HG03066 (cell line): ENCODE measurements around the gene RCBTB2.
"Not testable (repeated sequence)": the region's sequence is repeated elsewhere in the genome, so short reads cannot be mapped to it uniquely, and the experiment has no call there.

Experiments used
- ATAC-seq: cut with Tn5 transposase; IDR thresholded peaks from one replicate; pipeline ENCODE4 v1.9.1; 2021; ENCODE audit warnings: low read depth; ENCODE audit not compliant: unreplicated experiment

Gene RCBTB2

DNA sequence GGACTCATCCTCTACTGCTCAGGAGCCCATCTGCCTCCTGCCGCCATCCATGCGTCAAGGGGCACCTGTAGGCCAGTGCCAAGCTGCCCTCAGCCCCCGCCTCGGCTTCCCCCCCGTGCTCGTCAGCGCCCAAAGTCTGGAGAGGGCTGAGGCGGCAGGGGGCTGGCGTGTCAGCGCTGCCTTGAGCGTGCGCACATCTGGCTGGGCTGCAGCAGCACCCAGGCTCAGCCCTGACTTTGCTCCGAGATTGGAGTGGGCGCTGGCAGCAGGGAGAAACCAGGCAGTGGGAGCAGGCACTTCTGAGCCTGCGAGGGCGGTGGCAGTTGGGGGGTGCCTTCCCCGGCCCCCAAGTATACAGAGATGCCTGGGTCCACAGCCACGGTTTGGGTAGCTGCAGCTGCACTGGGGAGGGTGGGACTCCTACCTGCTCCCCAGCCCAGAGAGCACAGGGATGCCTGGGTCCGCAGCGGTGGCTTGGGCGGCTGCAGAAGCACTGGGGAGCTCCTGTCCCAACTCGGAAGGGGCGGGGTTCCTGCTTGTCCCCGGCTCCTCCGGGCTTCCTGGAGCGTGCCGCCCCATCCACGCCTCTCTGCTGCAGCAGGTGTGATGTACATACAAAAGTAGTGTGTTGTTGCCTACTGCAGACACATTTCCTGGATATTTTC is 75.2 kb downstream of the RCBTB2 start:
- ATAC-seq = no peak

GRCh38 chr13:48456546-48456945 is 76.3 kb downstream of the RCBTB2 start:
- ATAC-seq = no peak

GRCh38 chr13:48451196-48451595 is 81.7 kb downstream of the RCBTB2 start:
- ATAC-seq = not testable (repeated sequence)

DNA sequence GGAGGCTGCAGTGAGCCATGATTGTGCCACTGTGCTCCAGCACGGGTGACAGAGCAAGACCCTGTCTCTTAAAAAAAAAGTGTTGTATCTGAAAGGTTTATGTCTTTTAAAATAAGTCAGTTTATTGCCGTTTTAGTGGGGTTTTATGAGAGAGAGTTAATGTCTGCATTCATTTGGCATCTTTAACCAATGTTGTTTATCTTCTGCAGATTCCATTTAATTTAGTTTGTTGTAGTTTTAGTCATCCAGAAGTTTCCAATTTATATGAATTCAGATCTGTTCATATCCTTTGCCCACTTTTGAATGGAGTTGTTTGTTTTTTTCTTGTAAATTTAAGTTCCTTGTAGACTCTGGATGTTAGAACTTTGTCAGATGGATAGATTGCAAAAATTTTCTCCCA is 83.2 kb downstream of the RCBTB2 start:
- ATAC-seq = no peak

DNA sequence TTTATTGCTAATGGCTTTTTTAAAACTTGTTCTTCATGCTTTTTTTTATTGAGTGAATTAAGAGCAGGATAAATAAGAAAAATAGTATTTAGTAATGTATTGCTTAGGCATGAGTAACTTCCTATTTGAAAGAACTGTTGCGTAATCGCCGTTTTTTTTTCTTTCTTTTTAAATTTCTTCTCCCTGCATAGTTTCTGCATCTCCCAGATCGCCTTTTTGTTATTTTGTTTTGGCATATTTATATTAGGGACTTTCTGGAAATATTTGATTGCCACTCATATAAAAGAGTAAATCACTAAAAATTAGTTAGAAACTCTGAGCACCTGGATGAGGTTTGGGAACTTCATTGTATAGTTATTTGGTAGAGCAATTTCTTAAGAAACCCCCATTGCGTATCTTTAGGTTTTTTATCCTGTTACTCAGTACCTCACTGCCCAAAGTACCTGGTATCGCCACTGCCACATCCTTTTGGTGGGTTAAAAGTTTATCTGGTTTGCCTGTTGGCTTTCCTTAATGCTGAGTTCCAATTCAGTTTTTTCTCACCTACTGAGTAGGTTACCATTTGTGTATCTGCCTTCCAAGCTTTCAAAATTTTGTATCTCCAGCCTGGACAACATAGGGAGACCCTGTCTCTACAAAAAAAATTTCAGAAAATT is 83.8 kb downstream of the RCBTB2 start:
- ATAC-seq = no peak

DNA sequence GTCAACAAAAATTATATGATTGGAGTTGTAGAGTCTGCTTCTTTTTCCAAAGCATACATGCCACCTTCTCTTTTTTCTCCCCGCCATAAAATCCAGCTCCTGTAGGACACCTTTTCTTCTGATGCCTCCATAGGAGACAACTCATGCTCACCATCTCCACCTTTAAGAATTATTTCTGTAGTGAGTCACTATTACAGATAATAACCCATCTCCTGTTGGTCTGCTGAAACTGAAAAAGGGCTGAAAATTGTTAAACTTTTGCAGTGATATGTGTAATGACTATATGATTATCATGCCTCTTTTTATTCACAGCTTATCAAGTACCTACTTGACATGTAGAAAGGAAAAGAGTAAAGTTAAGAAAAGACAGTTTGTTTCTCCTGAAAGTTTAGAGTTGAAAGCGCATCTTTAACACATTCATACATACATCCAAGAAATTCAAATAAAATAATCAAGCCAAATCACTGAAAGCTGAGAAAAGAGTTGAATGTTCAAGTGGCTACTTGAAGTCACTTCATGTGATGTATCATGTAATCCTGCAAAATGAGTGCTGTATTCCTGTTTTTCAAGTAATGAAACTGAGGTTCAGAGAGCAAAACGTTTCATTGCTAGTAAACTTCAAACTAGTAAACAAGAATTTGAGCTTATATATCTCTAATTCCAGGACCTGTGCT is 84.5 kb downstream of the RCBTB2 start:
- no peak for ATAC-seq

- no peak for ATAC-seq
Observed at GRCh38 chr13:48446464-48446863, 86.4 kb downstream of the RCBTB2 start.

DNA sequence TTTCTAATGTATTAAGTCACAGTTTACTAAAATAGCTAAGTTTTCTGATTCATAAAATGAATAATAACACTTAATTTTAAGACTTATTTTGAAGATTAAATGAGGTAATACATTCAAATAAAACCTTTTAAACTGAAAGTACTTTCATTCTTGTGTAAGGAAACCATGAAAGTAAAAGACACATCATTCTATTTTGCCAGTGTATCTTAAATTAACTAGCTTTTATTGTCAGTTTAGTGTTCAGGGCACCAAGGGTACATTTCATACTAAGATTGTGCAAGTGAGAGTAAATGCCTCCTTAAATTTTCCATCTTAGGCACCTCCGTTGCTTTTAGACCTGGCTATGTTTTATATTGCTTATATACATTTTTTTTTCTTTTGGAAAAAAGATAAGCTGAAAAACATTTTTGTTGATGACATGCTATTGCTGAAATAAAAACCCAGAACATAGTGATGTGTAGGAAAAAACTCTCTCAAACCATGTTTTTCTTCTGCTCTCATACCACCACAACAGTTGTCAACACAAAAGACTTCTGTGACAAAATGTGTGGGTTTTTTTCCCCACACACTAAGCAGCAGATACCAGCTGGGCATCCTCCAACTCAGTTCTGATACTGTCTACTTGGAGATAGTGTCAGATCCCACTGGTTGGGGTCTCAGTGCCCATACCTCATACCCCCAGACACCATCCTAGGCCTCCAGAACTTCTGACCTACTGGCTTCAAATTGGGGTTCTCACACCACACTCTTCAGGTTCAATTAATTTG is 89.3 kb downstream of the RCBTB2 start:
- ATAC-seq = no peak
